B cell (primary cell): ENCODE measurements around the gene CORO1C.

Experiments
- EZH2 ChIP-seq: IDR thresholded peaks from 2 replicates; pipeline ENCODE4 v1.6.1; 2012; ENCODE audit warnings: borderline replicate concordance, low read depth, mild to moderate bottlenecking, moderate library complexity, low read length; ENCODE audit not compliant: insufficient read depth, poor library complexity, severe bottlenecking
- TF ChIP-seq, protein P1 (sequence below): fragments of 200-600 bp; IDR thresholded peaks from one replicate; pipeline ENCODE4 v1.8.0; 2022; ENCODE audit warnings: antibody characterized with exemption, mild to moderate bottlenecking

DNA sequence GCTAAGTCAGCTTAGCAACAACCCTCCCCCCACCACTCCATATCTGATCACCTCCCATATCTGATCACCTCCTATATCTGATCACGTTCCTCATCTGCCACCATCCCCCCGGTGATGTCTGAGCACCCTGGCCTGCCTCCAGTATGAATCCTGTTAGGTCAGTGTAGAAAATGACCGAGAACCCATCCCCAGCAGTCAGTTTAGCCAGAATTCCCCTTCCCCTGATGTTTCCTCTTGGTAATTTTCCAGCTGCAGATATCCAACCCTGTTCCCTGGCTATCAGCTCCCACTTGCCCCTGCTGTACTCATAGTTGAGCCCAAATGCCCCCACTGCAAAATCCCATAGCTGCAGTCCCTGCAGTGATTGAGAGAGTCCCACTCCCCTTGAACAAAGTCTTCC, 110.2 kb downstream of the CORO1C start:
- TF ChIP-seq, protein P1, sequence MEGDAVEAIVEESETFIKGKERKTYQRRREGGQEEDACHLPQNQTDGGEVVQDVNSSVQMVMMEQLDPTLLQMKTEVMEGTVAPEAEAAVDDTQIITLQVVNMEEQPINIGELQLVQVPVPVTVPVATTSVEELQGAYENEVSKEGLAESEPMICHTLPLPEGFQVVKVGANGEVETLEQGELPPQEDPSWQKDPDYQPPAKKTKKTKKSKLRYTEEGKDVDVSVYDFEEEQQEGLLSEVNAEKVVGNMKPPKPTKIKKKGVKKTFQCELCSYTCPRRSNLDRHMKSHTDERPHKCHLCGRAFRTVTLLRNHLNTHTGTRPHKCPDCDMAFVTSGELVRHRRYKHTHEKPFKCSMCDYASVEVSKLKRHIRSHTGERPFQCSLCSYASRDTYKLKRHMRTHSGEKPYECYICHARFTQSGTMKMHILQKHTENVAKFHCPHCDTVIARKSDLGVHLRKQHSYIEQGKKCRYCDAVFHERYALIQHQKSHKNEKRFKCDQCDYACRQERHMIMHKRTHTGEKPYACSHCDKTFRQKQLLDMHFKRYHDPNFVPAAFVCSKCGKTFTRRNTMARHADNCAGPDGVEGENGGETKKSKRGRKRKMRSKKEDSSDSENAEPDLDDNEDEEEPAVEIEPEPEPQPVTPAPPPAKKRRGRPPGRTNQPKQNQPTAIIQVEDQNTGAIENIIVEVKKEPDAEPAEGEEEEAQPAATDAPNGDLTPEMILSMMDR = no peak
- no peak for TF ChIP-seq EZH2
